ENCODE data around the gene LRRFIP1. TPM values are rescaled to one million over a fixed set of nuclear protein-coding genes. Genes with fewer than 3 reads are reported as not detected.
A peak's percentile ranks its signal among the peaks of the same experiment; 100 is the strongest.

LRRFIP1 gene
- total and polyA plus RNA-seq, 2 of the 13 experiments (the other 11 are each of a cell fraction or from before 2014, with no cell fraction given), result 15.9 to 40.5 TPM

DNA sequence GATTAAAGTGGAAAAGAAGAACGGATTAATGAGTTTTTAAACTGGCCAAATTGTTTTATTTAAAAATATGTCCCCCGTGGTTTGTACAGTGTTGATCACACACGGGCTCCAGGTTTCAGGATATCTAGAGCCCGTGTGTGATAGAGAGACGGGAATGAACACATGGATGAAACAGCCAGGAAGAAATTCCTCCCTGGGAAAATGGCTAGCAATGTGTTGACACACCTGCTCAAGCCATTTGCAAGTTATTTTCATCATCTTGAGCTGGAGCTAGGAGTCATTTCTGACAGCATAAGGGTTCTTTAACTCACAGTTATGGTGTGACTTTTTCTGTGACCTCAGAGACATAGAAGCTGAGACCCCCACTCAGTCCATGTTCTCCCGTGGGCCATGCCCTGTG, 81.6 kb downstream of the LRRFIP1 start:
- Histone ChIP-seq H3K4me2 (ENCODE audit: low read depth, low read length) (no peak overlapping the region), H3K9me3 (ENCODE audit: low read length) (no peaks in the 10 kb centered on the region), H3K4me3 (replicated peaks in 1 of 3; ENCODE audit: insufficient read depth in 1 of 3, low read depth in 2 of 3, low read length in 3 of 3) (no peak overlapping the region), H3K27ac (ENCODE audit: extremely low read length, insufficient read depth, low read length) (no peak overlapping the region), H2AFZ (ENCODE audit: low read length) (no peak overlapping the region), H3K9ac (ENCODE audit: insufficient read depth, low read depth, low read length) (no peak overlapping the region), H3K4me1 (ENCODE audit: insufficient read depth, low read length) (peaks cover 33% of the 10 kb centered on the region), H3K36me3 (replicated peaks in 1 of 2; ENCODE audit: control insufficient read depth in 1 of 2, insufficient read depth in 2 of 2, low read length in 2 of 2) (peaks cover 8 to 17% of the 10 kb centered on the region in 2 experiments; a peak in 4 of 5 replicates), H3K27me3 (ENCODE audit: control insufficient read depth in 1 of 2, insufficient read depth in 2 of 2, low read length in 2 of 2) (no peaks in the 10 kb centered on the region), H3K79me2 (ENCODE audit: insufficient read depth, low read length) (peaks cover 31% of the 10 kb centered on the region), H4K20me1 (ENCODE audit: insufficient read depth, low read length) (peaks cover 18% of the 10 kb centered on the region; the same call in 1 of the 2 replicates)
- BruUV-seq (replicated peaks), result no TSS peak
- DNase-seq (ENCODE audit: low spot score) (no peak), ATAC-seq (no peak), FAIRE-seq (no peak)
- ChIA-PET CTCF (ENCODE audit: low intra/inter-chr PET ratio, low total read pairs) (no interaction called here), POLR2A (no interaction called here)
- in situ Hi-C loops (cut with HindIII; ENCODE audit: extremely low pct_ligation_motif_present, low pct_unique_long_range_greater_than_20kb) (no loop called here), intact Hi-C loops (cut with micrococcal nuclease; ENCODE audit: unreplicated experiment) (no loop called here)
- WGBS (ENCODE audit: low lambda C conversion rate), result 95% methylated on average over 6 of the region's 6 CpGs
- no peak for TF ChIP-seq ZNF282 (IDR thresholded peaks at IDR 0.05; ENCODE audit: partially characterized antibody)

DNA sequence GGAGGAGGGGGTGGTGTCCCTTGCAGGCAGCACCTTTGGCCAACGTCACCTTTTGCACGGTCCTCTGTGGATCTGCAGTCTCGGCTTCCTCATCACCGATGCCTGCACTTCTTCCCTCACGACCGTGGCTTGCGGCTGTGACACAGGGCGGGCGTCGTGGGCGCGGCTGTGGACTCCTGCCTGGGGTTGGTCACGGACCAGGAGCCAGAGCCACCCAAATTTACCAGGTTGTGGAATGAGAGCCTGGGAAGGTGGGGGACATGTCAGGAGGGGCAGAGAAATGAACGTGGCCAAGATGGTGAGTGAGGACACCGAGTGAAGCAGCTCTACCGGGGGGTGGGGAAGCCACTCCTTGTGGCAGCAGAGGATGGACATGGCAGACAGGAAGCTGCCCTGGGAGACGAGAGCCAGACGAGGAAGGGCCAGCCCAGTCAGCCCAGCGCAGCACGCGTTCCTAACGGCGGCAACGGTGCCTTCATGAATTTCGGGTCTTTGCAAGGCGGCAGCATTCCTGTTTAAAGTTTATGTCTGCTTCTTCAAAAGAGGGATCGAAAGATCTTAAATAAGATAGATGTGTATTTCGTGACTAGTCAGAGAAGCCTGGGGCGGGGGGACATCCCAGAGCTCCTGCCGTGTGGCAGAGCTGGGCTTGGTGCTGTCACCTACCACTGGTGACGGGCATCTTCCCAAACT, 84.2 kb downstream of the LRRFIP1 start:
- BruUV-seq (replicated peaks), result no TSS peak
- no peaks in the 10 kb centered on the region for H3K9me3 ChIP-seq (ENCODE audit: low read length)
- peaks cover 8 to 17% of the 10 kb centered on the region in 2 experiments; a peak in 4 of 5 replicates for H3K36me3 ChIP-seq (replicated peaks in 1 of 2; ENCODE audit: control insufficient read depth in 1 of 2, insufficient read depth in 2 of 2, low read length in 2 of 2)
- no peaks in the 10 kb centered on the region for H3K27me3 ChIP-seq (ENCODE audit: control insufficient read depth in 1 of 2, insufficient read depth in 2 of 2, low read length in 2 of 2)
- no peak for DNase-seq (ENCODE audit: low spot score)
- H3K9ac ChIP-seq (ENCODE audit: insufficient read depth, low read depth, low read length), result no peak overlapping the region
- intact Hi-C loops (cut with micrococcal nuclease; ENCODE audit: unreplicated experiment) (no loop called here), in situ Hi-C loops (cut with HindIII; ENCODE audit: extremely low pct_ligation_motif_present, low pct_unique_long_range_greater_than_20kb) (no loop called here)
- H3K4me1 ChIP-seq (ENCODE audit: insufficient read depth, low read length), result peaks cover 50% of the 10 kb centered on the region
- FAIRE-seq, result no peak
- no peak overlapping the region for H2AFZ ChIP-seq (ENCODE audit: low read length)
- H3K4me3 ChIP-seq (replicated peaks in 1 of 3; ENCODE audit: insufficient read depth in 1 of 3, low read depth in 2 of 3, low read length in 3 of 3), result no peak overlapping the region
- H3K4me2 ChIP-seq (ENCODE audit: low read depth, low read length), result no peak overlapping the region
- peaks cover 19% of the 10 kb centered on the region for H3K79me2 ChIP-seq (ENCODE audit: insufficient read depth, low read length)
- H3K27ac ChIP-seq (ENCODE audit: extremely low read length, insufficient read depth, low read length), result no peak overlapping the region
- peaks cover 10% of the 10 kb centered on the region; the same call in 1 of the 2 replicates for H4K20me1 ChIP-seq (ENCODE audit: insufficient read depth, low read length)
- CTCF ChIA-PET (ENCODE audit: low intra/inter-chr PET ratio, low total read pairs), result no interaction called here
- WGBS (ENCODE audit: low lambda C conversion rate), result 98% methylated on average over 31 of the region's 31 CpGs
- no peak for ATAC-seq
- POLR2A ChIA-PET, result no interaction called here
- TF ChIP-seq ZBTB38 (CRISPR knock-in tag; IDR thresholded peaks at IDR 0.05) (0 out of 2 replicates have a peak, but pooled peaks have one; percentile 43), ZNF251 (CRISPR knock-in tag; IDR thresholded peaks at IDR 0.05) (no peak)

All from HepG2 (cell line).